AG09319 (cell line): Measurements from ENCODE around the gene SBSN.

ENCODE experiments used
- DNase-seq: peaks from one replicate; pipeline ENCODE4 v3.0.0-alpha.2; 2010; ENCODE audit warnings: low read depth; ENCODE audit errors: extremely low read depth
- TF ChIP-seq, protein P1 (sequence below): IDR thresholded peaks from 2 replicates; pipeline ENCODE4 v1.5.1; 2011; ENCODE audit warnings: low read depth, mild to moderate bottlenecking, inconsistent platforms, low read length, moderate library complexity

Gene SBSN

DNA sequence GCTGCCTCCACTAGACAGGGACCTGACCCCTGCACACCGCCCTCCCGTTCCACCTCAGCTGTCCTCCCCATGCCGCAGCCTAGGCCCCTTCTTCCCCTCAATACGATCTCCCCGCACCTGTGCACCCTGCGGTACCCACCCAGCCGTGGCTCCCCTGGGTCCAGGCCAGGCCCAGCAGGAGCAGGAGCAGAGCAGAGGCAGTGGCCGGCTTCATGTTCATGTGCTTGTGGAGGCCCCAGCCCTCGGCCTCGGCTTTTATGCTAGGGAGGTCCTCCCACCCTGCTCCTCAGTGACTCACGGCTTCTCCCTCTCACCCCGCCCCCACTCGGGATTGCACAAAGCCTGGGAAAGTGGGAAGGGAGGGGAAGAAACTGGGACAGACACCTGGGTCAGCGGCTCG lies 26.4 kb downstream of the SBSN start:
- no peak for DNase-seq
- TF ChIP-seq, protein P1, sequence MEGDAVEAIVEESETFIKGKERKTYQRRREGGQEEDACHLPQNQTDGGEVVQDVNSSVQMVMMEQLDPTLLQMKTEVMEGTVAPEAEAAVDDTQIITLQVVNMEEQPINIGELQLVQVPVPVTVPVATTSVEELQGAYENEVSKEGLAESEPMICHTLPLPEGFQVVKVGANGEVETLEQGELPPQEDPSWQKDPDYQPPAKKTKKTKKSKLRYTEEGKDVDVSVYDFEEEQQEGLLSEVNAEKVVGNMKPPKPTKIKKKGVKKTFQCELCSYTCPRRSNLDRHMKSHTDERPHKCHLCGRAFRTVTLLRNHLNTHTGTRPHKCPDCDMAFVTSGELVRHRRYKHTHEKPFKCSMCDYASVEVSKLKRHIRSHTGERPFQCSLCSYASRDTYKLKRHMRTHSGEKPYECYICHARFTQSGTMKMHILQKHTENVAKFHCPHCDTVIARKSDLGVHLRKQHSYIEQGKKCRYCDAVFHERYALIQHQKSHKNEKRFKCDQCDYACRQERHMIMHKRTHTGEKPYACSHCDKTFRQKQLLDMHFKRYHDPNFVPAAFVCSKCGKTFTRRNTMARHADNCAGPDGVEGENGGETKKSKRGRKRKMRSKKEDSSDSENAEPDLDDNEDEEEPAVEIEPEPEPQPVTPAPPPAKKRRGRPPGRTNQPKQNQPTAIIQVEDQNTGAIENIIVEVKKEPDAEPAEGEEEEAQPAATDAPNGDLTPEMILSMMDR, result no peak

DNA sequence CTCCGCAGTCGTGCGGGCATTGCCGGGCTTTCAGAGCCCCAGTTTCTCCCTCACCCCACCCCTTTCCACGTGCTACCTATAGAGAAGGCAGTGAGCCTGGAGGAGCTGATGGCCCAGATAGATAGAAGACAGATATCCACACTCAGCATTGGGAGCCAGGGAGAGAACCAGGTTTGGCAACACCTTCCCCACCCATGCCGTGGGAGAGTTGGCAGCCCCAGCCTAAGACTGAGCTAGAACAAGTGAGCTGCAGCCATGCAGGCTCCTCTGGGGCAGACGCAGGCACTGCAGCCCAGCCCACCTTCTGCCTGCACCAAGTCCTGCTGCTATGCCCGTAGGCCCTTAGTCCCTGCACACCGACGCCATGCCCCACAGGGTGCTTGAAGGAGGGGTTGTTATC lies 27.5 kb downstream of the SBSN start:
- TF ChIP-seq, protein P1, result no peak
- DNase-seq, result no peak

DNA sequence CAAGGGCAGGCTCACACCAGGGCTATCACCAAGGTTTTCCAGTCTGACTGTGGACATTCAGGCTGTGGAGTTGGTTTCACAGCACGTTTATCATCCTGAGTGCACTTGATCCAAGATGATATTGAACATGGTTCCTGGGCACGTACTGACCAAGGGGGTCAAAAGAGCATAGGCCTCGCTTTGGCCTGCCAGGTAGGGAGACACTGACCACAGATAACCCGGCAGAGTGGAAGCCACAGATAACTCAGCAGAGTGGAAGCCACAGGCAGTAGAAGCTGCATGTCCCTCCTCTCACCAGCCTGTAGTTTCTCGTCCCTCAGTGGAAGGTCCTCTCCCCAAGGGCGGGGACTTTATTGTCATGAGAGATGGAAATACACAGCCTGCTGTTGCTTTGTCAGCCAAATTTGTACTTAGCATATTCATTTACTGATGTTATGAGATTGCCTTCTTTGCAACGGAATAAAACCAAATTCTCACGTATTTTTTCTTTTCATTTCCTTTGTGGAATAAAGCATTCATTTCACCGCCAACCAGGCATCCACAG lies 29.1 kb downstream of the SBSN start:
- TF ChIP-seq, protein P1, result no peak
- no peak for DNase-seq

DNA sequence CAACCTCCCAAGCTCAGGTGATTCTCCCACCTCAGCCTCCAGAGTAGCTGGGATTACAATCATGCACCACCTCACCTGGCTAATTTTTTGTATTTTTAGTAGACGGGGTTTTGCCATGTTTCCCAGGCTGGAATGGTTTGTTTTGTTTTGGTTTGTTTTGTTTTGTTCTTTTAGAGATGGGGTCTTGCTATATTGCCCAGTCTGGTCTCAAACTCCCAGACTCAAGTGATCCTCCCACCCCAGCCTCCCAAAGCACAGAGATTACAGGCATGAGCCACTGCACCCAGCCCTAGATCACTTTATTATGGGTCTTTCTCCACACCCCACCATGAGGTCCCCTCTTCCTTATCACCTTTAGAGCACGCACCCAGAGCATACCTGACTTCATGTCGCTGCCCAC lies 29.9 kb downstream of the SBSN start:
- no peak for DNase-seq
- TF ChIP-seq, protein P1, result no peak

DNA sequence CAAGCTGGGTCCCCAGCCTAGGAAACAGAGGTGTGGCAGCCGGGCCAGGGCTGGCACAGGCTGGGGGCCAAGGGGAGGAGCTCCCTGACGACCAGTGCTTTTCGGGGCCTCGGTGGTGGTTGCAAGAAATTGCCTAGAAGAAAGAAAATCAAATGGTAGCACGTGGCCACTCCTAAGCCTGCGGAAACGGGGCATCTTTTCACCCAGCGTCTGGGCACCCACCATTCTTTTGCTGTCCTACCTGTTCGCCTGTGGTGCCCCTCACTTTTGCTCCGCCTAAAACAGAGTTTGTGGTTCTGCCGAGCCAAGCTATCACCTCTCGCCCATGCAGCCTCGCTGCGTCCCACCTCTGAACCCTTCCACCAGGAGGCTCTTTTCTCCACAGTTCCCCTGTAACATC lies 30.7 kb downstream of the SBSN start:
- TF ChIP-seq, protein P1, result no peak
- no peak for DNase-seq

DNA sequence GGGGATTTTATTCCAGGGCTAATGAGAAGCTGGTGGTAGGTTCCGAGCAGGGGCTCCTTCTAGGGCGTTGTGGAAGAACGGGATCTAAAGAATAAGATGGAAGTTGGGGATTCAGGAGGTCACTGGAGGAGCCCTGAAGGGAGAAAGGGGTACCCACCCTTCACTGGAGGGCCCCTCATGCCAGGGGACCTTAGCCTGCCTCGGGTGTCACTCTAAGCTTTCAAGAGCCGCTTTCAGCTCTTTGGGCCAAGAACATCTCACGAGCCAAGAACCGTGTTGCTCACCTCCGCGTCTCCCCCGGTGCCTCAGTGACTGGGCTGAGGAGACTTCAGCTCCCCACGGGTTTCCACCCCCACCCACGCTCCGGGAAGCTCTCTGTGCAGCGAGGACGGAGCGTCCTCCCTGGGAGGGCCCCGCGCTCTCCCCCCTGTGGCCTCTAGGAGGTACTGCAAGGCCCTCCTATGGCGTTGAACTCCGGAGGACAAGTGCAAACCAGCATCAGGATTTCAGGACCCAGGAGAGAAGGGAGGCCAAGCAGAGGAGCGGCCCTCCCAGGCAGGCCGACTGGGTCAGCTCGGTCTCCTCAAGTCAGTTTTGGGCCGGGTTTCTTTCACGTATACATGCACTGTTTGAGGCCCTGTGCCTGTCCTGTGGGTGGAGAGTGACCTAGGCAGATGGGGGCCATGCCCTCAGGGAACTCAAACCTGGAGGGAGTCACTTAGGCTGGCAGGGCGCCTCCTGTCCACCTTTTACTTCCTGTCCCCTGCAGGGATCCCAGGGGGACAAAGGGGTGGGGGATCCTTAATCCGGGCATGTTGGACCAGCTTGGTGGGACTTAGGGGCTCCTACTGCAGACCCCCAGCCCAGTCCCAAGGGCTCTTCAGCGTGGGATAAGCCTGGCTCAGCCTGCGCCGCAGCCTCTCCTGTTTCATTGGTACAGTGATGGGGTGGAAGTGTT lies 32.7 kb downstream of the SBSN start:
- DNase-seq, result peak; percentile 7
- TF ChIP-seq, protein P1, result peak; percentile 99

DNA sequence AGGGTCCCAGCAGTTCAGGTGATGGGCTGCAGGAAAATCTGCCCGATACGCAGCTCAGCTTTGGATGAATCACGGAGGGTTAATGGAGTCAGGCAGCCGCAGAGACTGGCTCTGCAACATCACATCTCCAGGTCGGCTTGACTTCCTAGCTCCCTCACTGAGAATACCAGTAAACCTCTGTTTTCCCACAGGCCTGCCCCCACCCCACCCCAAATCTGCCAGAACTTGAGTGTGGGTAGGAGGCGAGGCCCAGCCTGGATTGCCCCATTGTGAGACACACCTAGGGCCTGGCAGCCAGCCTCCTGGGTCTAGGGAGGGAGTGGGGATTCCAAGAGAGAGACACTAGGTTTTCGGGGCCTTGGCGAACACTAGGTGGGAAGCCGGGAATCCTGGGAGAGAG lies 34.1 kb downstream of the SBSN start:
- TF ChIP-seq, protein P1, result no peak
- DNase-seq, result no peak
